Activated CD4-positive, alpha-beta T cell treated with anti-CD3 and anti-CD28 coated beads, Interleukin-10, Interleukin-2, amounts not matched to agents 100 ng/mL and 50 ng/mL, durations not matched to agents 16 hours and 8 hours (primary cell): Measurements from ENCODE around the gene PTBP1.
A peak's percentile ranks its signal among the peaks of the same experiment; 100 is the strongest.

Experiments used
- DNase-seq: peaks from one replicate; pipeline ENCODE4 v3.0.0-alpha.2; 2020

The PTBP1 gene

DNA sequence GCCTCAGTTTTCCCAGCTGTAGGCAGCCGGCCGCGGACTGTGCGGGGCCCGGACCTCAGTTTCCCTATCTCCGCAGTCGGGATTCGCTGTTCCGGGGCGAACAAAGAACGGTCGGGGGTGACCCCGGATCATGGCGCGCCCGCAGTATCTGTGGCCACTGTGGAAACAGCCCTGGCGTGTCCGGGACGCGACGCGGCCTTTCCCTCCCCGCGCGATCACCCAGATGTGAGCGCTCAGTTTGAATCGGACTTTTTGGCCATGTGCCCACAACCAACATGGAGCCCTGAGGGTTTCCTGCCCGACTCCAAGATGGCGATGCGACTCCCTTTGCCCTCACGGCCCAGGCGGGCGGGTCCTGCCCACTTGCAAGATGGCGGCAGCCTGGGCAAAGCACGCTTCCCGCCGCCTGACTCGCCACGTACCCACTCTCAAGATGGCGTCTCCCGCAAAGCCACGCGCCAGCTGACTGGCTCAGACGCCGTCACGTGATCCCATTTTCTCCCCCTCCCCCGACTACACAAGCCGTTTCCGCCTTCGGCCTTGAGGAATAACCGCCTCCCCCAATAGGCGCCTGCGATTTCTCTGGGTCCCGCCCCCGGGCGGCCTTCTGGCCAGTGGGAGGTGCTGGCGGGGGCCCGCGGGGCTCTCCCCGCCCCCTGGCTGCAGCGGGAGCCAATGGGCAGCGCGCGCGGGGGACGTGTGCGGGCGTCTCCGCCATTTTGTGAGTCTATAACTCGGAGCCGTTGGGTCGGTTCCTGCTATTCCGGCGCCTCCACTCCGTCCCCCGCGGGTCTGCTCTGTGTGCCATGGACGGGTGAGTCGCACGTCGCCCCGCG lies at the start of gene PTBP1:
Gene PTBP1, plus strand, starts transcription at position 761 of the 836 bp plus-strand sequence. Its CDS starts 46 bp downstream, at position 807.
- DNase-seq: peak; percentile 100

DNA sequence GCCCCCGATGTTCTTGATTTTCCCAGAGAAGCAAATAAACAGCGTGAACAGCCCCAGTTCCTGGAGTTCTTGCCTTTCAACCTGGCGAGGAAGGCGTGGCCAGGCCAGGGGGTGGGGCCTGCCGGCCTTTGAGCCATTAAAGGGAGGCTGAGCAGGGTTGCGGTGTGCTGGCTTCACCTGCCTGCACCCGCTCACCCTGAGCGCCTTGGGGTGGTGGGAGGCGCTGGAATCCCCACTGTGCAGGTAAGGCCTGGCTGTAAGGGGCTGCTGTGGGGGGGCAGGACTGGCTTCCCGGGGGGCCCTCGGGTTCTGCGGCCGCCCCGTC lies 49.0 kb upstream of the PTBP1 start:
- DNase-seq: no peak

DNA sequence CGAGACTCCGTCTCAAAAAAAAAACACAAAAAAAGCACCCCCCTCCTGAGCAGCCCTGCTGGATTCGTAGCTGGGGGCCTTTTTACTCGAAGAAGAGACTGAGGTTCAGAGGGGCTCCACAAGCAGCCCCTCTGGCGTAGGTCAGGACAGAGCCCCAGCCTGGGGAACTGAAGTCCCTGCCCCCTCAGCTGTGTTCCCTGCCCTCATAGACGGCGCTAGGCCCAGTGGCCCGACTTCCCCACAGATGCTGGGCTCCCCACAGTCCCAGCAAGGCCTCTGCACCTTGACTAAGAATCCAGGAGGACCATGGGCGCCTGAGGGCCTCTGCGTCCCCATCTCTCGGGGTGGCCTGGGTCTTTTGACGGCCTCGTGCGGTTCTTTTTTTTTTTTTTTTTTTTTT lies 47.4 kb upstream of the PTBP1 start:
- DNase-seq: no peak

DNA sequence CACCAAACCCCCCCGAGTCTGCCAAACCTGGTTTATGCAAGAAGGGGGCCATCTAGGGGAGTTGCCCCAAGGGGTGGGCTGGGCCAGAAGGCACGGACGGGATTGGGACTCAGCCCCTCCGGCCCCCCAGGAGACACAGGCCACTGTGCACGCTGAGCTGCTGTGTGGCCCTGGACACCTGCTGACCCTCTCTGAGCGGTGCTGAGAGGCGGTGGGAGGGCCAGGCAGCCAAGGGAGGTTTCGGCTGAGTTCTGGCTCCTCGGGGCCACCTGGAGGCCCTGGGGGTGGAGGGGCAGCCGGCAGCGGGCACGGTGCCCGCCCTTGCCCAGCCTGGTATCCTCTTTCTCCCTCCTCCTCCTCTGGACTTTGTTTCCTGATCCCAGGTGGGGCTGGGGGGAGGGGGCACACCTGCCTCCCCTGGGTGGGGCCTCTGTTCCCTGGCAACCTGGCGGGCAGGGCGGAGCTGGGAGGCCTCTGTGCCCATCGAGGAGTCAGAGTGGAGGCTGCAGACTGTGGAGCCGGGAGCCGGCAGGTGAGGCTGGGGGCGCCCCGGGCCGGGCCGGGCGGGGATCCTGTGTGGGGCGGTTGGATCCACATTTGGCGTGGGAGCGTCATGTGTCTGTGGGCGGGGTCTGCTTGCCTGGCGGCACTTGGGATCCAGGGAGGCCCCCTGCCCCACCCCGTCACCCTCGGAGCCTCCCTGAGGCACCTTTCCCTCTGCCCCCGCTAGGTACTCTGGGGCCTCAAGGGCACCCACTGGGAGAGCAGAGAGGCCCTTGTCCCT lies 46.4 kb upstream of the PTBP1 start, which contains the start of gene MISP:
Gene MISP, plus strand, starts transcription at position 473 of the 784 bp plus-strand sequence. CDS start 5,835 bp downstream, outside the sequence.
- no peak for DNase-seq

DNA sequence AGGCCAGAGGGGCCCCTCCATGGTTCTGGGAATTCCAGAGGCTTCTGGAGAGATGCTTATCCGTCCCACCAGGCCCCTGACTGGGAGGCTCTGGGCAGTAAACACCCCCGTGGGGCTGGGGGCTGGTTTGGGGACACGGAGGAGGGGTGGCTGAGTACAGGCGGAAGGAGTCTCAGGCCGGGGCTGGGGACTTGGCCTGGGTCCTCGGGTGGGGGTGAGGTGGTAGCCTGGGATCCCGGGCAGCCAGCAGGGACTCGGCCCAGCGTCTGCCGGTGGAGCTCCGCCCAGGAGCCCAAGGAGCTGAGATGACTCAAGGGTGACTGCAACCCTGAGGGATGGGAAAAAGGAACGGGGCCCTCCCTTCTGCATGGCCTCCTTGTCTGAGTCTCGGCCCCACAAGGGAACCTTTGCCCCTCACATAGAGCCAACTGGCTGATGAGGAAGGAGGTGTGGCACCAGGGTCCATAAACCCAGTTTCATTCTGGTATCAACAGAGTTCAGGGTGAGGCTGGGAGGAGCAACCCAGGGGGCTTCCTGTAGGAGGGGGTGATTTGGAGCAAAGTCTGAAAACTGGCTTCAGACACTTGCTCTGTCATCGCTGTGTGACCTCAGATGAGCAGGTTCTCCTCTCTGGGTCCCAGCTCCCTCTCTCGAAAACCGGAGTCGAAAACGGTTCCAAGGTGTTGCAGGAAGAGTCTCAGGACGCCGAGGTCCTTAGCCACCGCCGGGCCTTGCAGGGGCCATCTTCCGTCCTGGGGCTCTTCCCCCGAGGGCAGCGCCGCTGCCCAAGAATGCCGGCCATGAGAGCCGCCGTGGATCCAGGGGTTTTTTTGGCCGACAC lies 45.5 kb upstream of the PTBP1 start:
- no peak for DNase-seq

DNA sequence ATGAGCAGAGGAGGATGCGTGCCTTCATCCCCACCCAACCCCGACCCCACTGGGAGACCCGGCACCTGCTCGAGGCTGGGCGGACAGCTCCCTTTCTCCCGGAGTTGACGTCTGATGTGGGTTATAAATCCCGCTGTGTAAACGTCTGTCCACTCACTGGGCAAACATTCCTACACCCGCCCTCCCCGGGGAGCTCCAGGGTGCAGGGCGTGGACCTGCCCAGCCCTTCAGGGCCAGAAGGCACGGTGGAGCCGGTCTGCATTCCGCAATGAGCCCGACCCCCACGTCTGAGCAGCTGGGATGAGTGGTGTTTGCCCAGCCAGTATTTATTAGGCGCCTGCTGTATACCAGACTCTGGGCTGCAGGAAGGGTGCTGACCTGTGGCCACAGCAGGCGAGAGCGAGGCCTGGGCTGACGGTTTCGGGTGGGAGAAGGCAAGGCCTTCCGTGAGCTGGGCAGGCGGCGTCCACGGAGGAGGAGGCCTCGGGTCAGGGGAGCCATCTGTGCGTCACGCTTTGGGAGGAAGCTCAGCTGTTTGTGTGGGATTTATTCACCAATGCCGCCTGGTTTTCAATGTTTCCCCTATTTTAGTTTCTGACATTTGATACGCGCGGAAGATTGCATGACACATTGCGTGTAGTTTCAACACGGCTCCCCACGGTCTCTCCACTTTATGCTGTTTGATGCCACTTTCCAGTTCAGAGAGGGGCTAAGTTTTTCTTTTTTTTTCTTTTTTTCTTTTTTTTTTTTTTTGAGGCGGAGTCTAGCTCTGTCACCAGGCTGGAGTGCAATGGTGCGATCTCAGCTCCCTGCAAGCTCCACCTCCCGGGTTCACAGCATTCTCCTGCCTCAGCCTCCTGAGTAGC lies 44.4 kb upstream of the PTBP1 start:
- DNase-seq: no peak

DNA sequence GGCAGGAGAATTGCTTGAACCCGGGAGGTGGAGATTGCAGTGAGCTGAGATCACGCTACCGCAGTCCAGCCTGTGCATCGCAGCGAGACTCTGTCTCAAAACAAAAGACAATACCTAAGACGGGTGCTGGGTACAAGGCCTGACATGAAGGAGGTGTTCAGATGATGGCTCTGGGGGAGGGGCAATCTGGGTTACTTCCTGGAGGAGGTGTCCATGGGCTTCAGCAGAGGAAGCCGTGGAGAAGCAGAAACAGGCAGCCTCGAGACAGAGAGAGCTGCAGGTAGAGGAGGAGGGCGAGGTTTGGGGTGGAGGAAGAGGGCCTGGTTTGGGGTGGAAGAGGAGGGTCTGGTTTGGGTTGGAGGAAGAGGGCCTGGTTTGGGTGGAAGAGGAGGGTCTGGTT lies 42.7 kb upstream of the PTBP1 start:
- DNase-seq: no peak

DNA sequence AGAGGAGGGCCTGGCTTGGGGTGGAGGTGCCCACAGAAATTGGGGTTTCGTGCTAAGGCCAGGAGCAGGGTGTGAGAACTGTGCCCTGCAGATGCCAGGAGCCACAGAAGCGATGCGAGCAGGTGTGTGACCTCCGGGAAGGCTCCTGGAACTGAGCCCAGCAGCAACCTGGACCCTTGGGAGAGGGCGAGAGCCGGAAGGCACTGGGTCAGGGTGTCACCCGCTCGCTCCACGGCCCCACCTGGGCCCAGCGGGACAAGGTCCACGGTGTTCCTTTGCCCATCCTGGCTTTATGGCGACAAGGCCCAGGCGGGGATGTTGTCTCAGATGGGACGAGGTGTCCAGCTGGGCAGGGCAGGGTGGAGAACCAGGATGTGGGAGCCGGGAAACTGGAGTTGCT lies 42.2 kb upstream of the PTBP1 start:
- DNase-seq: no peak

DNA sequence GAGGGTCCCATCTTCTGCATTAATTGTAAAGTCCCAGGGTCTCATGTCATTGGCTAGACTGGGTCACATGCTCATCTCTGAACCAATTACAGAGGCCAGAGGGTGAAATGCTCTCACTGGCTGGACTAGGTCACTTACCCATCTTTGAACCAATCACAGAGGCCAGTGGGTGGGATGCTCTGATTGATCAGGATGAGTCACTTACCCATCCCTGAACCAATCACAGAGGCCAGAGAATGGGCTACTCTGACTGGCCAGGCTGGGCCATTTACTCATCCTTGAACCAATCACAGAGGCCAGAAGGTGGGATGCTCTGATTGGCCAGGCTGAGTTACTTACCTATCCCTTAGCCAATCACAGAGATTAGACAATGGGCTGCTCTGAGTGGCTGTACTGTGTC lies 41.0 kb upstream of the PTBP1 start:
- peak; percentile 36 for DNase-seq

DNA sequence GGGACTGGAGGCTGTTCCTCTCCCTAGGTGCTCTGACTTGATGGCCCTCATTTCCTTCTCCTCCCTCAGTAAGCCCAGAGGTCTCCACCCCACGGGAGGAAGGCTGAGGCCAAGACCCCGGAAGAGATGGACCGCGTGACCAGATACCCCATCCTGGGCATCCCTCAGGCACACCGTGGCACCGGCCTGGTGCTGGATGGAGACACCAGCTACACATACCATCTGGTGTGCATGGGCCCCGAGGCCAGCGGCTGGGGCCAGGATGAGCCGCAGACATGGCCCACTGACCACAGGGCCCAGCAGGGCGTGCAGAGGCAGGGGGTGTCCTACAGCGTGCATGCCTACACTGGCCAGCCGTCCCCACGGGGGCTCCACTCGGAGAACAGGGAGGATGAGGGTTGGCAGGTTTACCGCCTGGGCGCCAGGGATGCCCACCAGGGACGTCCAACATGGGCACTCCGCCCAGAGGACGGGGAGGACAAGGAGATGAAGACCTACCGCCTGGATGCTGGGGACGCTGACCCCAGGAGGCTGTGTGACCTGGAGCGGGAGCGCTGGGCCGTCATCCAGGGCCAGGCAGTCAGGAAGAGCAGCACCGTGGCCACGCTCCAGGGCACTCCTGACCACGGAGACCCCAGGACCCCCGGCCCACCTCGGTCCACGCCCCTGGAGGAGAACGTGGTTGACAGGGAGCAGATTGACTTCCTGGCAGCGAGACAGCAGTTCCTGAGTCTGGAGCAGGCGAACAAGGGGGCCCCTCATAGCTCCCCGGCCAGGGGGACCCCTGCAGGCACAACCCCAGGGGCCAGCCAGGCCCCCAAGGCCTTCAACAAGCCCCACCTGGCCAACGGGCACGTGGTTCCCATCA lies 40.2 kb upstream of the PTBP1 start:
- DNase-seq: no peak

DNA sequence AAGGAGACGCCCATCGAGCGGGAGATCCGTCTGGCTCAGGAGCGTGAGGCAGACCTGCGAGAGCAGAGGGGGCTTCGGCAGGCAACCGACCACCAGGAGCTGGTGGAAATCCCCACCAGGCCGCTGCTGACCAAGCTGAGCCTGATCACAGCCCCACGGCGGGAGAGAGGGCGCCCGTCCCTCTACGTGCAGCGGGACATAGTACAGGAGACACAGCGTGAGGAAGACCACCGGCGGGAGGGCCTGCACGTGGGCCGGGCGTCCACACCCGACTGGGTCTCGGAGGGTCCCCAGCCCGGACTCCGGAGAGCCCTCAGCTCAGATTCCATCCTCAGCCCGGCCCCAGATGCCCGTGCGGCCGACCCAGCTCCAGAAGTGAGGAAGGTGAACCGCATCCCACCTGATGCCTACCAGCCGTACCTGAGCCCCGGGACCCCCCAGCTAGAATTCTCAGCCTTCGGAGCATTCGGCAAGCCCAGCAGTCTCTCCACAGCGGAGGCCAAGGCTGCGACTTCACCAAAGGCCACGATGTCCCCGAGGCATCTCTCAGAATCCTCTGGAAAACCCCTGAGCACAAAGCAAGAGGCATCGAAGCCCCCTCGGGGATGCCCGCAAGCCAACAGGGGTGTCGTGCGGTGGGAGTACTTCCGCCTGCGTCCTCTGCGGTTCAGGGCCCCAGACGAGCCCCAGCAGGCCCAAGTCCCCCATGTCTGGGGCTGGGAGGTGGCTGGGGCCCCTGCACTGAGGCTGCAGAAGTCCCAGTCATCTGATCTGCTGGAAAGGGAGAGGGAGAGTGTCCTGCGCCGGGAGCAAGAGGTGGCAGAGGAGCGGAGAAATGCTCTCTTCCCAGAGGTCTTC lies 39.2 kb upstream of the PTBP1 start:
- no peak for DNase-seq

DNA sequence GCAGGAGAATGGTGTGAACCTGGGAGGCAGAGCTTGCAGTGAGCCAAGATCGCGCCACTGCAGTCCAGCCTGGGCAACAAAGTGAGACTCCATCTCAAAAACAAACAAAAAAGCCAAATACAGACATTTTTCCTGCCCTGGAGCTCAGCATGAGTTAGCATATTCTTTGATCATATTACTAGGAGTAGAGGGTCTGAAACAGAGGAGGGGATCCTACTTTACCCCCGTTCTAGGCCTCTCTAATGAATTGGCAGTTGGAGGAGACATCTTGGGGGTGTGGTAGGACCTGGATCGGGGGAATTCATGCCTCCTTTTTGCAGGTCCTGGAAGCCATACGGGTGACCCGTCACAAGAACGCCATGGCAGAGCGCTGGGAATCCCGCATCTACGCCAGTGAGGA lies 34.1 kb upstream of the PTBP1 start:
- no peak for DNase-seq

DNA sequence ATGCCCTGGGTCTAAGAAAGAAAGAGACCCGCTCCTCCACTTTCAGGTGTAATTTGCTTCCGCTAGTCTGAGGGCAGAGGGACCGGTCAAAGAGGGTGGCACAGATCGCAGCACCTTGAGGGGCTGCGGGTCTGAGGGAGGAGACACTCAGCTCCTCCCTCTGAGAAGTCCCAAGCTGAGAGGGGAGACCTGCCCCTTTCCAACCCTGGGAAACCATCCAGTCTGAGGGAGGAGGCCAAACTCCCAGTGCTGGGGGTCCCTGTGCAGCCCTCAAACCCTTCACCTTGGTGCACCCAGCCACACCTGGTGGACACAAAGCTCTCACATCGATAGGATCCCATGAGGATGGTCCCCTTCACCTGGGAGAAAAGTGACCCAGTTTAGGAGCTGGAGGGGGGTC lies 33.4 kb upstream of the PTBP1 start:
- DNase-seq: no peak

DNA sequence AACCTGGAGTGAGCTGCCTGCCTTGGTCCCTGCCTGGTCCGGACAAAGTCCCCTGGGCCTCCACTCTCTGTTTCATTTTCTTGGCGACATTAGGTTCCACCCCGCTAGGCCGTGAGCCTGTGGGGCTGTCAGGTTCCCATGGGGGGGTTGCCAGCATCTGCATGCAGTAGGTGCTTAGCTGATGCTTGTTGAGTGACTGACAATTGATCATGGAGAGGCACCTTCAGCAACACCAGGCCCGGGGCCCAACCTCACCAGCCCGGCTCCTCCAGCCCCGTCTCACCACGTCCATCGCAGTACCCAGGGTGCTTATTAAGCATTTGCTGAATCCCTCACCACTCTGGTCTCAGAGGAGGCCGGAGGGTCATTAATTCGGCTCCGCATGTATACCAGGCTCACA lies 33.0 kb upstream of the PTBP1 start:
- no peak for DNase-seq

DNA sequence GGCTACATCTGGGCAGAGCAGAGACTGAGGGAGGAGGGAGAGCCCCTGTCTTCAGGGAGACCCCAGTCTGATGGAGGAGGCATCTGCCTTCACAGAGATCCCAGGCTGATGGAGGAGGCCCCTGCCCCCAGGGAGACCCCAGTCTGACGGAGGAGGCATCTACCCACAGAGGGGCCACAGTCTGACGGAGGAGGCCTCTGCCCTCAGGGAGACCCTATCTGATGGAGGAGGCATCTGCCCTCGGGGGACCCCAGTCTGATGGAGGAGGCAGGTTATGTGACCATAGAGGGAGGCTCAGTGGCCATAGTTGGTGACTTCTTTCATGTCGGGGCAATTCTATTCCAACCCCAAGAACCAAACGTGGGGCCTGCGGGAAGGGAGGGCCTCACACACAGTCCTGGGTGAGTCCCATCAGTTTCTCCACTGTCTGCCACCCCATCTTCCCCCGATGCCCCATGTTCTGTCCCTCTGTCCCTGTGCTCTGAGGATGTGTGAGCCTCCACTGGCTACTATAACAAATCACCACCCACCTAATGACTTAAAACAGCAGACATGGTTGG lies 32.0 kb upstream of the PTBP1 start:
- DNase-seq: no peak

DNA sequence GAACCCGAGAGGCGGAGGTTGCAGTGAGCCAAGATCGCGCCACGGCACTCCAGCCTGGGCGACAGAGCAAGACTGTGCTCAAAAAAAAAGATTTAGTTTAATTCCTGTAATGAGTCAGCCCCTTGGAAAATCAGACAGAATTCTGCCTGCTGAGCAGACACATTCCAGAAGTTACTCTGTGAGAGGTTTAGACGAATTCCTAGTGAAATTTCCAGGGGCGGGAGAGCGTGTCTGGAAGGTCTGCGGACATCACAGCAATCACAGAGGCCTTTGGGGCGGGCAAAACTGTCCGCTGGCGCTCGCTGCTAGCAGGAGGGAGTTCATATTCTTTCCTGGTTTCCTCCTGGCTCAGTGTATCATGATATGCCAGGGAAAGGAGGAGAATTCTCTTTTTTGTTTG lies 28.8 kb upstream of the PTBP1 start:
- no peak for DNase-seq

DNA sequence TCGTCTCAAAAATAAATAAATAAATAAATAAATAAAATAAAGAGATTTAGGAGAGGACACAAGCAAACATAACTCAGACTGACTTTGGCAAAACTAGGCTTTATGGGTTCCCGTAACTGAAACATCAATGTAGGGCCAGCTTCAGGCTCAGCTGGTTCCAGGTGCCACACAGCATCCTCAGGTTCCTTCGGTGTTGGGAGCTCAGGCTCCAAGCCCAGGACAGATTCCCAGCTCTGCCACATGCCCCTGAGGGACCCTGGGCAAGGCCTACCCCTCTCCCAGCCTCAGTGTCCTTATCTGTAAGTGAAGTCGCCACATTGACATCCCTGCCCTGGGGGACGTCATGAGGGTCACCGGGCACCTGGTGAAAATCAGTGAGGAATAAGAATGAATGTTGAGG lies 27.6 kb upstream of the PTBP1 start:
- DNase-seq: no peak

DNA sequence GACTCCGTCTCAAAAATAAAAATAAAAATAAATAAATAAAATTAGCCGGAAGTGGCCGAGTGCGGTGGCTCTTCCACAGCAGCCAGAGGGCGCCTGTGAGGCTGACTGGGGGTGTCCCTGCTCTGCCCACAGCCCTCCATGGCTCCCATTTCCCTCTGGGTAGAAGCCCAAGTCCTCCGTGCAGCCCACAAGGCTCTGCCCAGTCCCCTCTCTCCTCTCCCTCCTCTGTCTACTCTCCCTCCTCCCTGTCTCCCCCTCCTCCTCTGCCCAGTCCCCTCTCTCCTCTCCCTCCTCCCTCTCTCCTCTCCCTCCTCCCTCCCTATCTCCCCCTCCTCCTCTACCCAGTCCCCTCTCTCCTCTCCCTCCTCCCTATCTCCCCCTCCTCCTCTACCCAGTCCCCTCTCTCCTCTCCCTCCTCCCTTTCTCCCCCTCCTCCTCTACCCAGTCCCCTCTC lies 25.9 kb upstream of the PTBP1 start:
- peak; percentile 39 for DNase-seq

DNA sequence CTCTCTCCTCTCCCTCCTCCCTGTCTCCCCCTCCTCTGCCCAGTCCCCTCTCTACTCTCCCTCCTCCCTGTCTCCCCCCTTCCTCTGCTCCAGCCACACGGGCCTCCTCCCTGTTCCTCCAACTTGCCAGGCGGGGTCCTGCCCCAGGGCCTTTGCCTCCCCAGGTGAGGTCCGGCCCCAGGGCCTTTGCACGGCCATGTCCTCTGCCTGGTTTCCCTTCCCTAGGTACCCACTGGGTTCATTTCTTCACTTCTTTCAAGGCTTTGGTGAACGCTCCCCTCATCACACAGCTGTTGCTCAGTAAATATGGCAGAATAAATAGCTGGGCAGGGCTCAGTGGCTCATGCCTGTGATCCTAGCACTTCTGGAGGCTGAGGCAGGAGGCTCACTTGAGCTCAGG lies 25.2 kb upstream of the PTBP1 start:
- no peak for DNase-seq
